ENCODE results near the gene TMPRSS9. TPM values are rescaled to one million over a fixed set of nuclear protein-coding genes. Genes with fewer than 3 reads are reported as not detected.

Gene TMPRSS9
- total RNA-seq, 1 donor from 2014 or later: not detected

DNA sequence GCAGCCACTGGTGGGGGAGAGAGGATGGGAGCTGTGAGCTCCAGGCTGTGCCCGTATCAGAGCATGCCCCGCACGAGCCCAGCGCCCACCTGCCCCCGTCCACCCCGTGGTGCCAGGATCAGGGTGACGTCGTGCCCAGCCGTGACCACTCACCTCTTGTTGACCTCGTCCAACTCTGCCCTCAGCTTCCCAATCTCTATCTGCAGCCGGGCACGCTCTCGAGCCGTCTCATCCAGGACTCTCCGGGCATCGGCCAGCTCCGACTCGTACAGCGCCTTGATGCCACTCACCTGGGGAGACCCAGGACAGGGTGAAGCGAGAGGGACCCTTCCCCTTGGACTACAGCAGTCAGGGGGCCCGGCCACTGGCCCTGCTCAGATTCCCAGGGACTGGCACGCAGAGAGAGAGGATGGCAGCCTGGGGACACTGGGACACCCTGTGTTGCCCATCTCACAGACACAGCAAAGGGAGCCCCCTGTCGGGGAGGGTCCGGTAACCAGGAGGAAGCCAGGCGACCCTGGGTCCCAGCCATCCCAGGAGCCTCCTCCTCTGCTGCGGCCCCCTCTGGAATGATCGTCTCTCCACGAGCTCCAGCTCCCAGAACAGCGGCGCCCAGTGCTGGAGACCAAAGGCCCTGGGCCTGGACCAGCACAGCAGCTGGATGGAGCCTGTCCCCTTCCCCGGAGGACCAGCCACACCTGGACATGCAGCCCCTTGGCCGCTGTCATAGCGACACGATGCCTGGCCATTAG, 84.4 kb downstream of the TMPRSS9 start:
- no peak for DNase-seq (ENCODE audit: extremely low spot score in 2 of 2)
- H3K27ac ChIP-seq: no peak overlapping the region
- H3K36me3 ChIP-seq: peaks cover 0 to 9% of the 10 kb centered on the region in 2 donors
- no peaks in the 10 kb centered on the region for H3K9me3 ChIP-seq
- intact Hi-C loops (cut with DNase I): no loop called here
- no peak overlapping the region for H3K4me3 ChIP-seq
- H3K4me1 ChIP-seq: no peaks in the 10 kb centered on the region
- TF ChIP-seq POLR2AphosphoS5 (IDR thresholded peaks at IDR 0.05; ENCODE audit: insufficient read depth in 1 of 2, low read depth in 1 of 2): no peak
- TF ChIP-seq POLR2A (IDR thresholded peaks at IDR 0.05): no peak
- TF ChIP-seq, protein P1, sequence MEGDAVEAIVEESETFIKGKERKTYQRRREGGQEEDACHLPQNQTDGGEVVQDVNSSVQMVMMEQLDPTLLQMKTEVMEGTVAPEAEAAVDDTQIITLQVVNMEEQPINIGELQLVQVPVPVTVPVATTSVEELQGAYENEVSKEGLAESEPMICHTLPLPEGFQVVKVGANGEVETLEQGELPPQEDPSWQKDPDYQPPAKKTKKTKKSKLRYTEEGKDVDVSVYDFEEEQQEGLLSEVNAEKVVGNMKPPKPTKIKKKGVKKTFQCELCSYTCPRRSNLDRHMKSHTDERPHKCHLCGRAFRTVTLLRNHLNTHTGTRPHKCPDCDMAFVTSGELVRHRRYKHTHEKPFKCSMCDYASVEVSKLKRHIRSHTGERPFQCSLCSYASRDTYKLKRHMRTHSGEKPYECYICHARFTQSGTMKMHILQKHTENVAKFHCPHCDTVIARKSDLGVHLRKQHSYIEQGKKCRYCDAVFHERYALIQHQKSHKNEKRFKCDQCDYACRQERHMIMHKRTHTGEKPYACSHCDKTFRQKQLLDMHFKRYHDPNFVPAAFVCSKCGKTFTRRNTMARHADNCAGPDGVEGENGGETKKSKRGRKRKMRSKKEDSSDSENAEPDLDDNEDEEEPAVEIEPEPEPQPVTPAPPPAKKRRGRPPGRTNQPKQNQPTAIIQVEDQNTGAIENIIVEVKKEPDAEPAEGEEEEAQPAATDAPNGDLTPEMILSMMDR (IDR thresholded peaks at IDR 0.05): no peak
- H3K27me3 ChIP-seq: no peaks in the 10 kb centered on the region

DNA sequence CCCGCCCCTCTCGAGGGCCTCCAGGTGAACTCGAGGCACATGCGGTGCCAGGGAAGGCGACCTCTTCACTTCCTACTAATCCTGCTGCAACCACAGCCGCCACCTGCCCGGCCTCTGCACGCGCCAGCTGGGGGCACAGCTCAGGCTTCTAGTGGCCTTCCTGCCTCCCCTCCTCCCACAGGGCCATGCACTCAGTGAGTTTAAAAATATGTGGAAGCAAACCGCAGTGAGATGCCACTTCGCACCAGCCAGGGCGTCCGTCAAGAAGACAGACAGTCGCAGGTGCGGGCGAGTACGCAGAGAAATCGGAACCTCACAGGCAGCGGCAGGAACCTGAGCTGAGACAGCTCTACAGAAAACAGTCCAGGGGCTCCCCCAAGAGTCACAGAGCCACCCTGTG, 86.3 kb downstream of the TMPRSS9 start:
- Histone ChIP-seq H3K27me3 (no peaks in the 10 kb centered on the region), H3K4me3 (no peak overlapping the region), H3K36me3 (peaks cover 0 to 6% of the 10 kb centered on the region in 2 donors), H3K9me3 (no peaks in the 10 kb centered on the region), H3K4me1 (no peaks in the 10 kb centered on the region), H3K27ac (no peak overlapping the region)
- TF ChIP-seq POLR2A (IDR thresholded peaks at IDR 0.05): no peak
- TF ChIP-seq, protein P1 (IDR thresholded peaks at IDR 0.05): no peak
- TF ChIP-seq POLR2AphosphoS5 (IDR thresholded peaks at IDR 0.05; ENCODE audit: insufficient read depth in 1 of 2, low read depth in 1 of 2): no peak
- intact Hi-C loops (cut with DNase I): no loop called here
- no peak for DNase-seq (ENCODE audit: extremely low spot score in 2 of 2)

DNA sequence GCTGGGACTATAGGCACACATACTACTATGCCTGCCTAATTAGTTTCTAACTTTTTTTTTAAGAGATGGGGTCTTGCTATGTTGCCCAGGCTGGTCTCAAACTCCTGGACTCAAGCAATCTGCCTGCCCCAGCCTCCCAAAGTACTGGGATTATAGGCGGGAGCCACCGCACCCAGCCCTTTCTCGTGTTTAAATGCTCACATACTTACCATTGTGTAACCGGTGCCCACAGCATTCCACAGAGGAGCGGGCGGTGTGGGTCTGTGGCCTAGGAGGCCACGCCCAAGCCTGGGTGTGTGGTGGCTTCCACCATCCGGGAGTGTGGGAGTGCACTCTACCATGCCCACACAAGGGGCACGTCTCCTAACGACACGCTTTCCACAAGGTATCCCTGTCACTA, 89.0 kb downstream of the TMPRSS9 start:
- intact Hi-C loops (cut with DNase I): no loop called here
- Histone ChIP-seq H3K27me3 (no peaks in the 10 kb centered on the region), H3K4me3 (no peak overlapping the region), H3K36me3 (no peaks in the 10 kb centered on the region), H3K27ac (no peak overlapping the region), H3K9me3 (no peaks in the 10 kb centered on the region), H3K4me1 (no peaks in the 10 kb centered on the region)
- TF ChIP-seq POLR2A (IDR thresholded peaks at IDR 0.05) (no peak), POLR2AphosphoS5 (IDR thresholded peaks at IDR 0.05; ENCODE audit: insufficient read depth in 1 of 2, low read depth in 1 of 2) (no peak)
- TF ChIP-seq, protein P1 (IDR thresholded peaks at IDR 0.05): no peak
- DNase-seq (ENCODE audit: extremely low spot score in 2 of 2): no peak

DNA sequence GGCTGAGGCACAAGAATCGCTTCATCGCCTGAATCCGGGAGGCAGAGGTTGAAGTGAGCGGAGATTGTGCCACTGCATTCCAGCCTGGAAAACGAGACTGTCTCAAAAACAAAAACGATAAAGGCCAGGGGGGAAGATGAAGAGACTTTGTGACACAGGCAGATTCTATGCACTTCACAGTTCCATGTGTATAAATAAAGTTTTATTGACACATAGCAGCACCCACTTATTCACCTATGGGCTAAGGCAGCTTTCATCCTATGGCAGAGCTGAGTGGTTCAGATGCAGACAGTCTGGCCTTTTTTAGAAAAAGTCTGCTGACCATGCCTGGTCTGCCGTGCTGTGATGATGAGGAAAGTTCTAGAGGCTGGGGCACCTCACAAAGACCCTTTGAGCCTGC, 91.1 kb downstream of the TMPRSS9 start:
- no peak overlapping the region for H3K27ac ChIP-seq
- intact Hi-C loops (cut with DNase I): no loop called here
- no peaks in the 10 kb centered on the region for H3K9me3 ChIP-seq
- H3K27me3 ChIP-seq: no peaks in the 10 kb centered on the region
- no peaks in the 10 kb centered on the region for H3K36me3 ChIP-seq
- peaks cover 13% of the 10 kb centered on the region for H3K4me1 ChIP-seq
- no peak overlapping the region for H3K4me3 ChIP-seq
- no peak for DNase-seq (ENCODE audit: extremely low spot score in 2 of 2)
- TF ChIP-seq, protein P1 (IDR thresholded peaks at IDR 0.05): no peak
- no peak for TF ChIP-seq POLR2AphosphoS5 (IDR thresholded peaks at IDR 0.05; ENCODE audit: insufficient read depth in 1 of 2, low read depth in 1 of 2)
- TF ChIP-seq POLR2A (IDR thresholded peaks at IDR 0.05): no peak

DNA sequence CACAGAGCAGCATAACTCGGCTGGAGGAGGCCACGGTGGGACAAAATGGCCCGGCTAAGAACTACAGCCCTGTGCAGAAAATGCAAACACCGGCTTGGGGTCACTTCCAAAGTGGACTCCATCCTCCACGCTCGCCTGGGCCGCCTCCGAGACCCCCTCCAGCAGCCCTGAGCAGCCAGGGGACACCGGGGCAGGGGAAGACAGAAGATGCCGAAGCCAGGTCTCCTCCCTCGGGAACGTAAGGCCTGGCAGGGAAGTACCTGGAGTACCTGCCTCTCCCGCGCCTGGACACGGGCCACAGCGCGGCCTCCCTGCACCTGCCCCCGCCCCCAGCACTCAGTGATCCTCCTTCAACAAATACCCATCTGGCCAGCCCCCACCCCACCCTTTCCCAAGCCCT, 91.7 kb downstream of the TMPRSS9 start:
- Histone ChIP-seq H3K36me3 (no peaks in the 10 kb centered on the region), H3K27ac (no peak overlapping the region), H3K4me3 (no peak overlapping the region), H3K9me3 (no peaks in the 10 kb centered on the region), H3K27me3 (no peaks in the 10 kb centered on the region), H3K4me1 (peaks cover 16% of the 10 kb centered on the region)
- no peak for DNase-seq (ENCODE audit: extremely low spot score in 2 of 2)
- intact Hi-C loops (cut with DNase I): no loop called here
- TF ChIP-seq, protein P1 (IDR thresholded peaks at IDR 0.05): no peak
- no peak for TF ChIP-seq POLR2AphosphoS5 (IDR thresholded peaks at IDR 0.05; ENCODE audit: insufficient read depth in 1 of 2, low read depth in 1 of 2)
- TF ChIP-seq POLR2A (IDR thresholded peaks at IDR 0.05): no peak
